ENCODE data around the gene SCN7A. TPM values are rescaled to one million over a fixed set of nuclear protein-coding genes. Genes with fewer than 3 reads are reported as not detected.

The SCN7A gene
- total and polyA plus RNA-seq, 2 of the 4 experiments (the other 2 are of a cell fraction), result 0.39 to 0.90 TPM

- BruUV-seq (replicated peaks), result no TSS peak
These were observed 2.6 kb downstream of the SCN7A start for GRCh38 chr2:166491461-166491860.

More at GRCh38 chr2:166491461-166491860, 2.6 kb downstream of the SCN7A start:
- no peak overlapping the region for H3K27ac ChIP-seq (ENCODE audit: insufficient read depth, low read length)
- no peak overlapping the region for H2AK9ac ChIP-seq (replicated peaks; ENCODE audit: low read depth, low read length, poor library complexity)
- no peak overlapping the region for H3K4me2 ChIP-seq (ENCODE audit: low read depth, low read length)
- no peaks in the 10 kb centered on the region; the same call in 1 of the 2 replicates for H3K36me3 ChIP-seq (ENCODE audit: control insufficient read depth, insufficient read depth, low read length)
- H3K27me3 ChIP-seq (ENCODE audit: control insufficient read depth, insufficient read depth, low read length), result no peaks in the 10 kb centered on the region; the same call in 1 of the 2 replicates
- dilution Hi-C loops (cut with HindIII; ENCODE audit: low sequenced_read_pairs, unreplicated experiment), result no loop called here
- no peak for ATAC-seq (ENCODE audit: low read depth)
- in situ Hi-C loops (cut with MboI; ENCODE audit: low sequenced_read_pairs), result no loop called here
- peaks cover 2% of the 10 kb centered on the region; the same call in 1 of the 2 replicates for H3K4me1 ChIP-seq (ENCODE audit: control insufficient read depth, insufficient read depth, low read length)
- H3K4ac ChIP-seq (ENCODE audit: low read depth, low read length), result no peak overlapping the region
- H4K91ac ChIP-seq (ENCODE audit: insufficient read depth, low read depth, low read length), result no peak overlapping the region
- H3K79me1 ChIP-seq (ENCODE audit: low read depth in 1 of 2, low read length in 2 of 2), result no peaks in the 10 kb centered on the region
- no peaks in the 10 kb centered on the region for H3K9me1 ChIP-seq (ENCODE audit: insufficient read depth, low read length)
- no peak overlapping the region for H3K4me3 ChIP-seq (ENCODE audit: insufficient read depth, low read depth, low read length)
- H4K5ac ChIP-seq (ENCODE audit: low read depth, low read length), result no peak overlapping the region
- DNase-seq, result no peak
- no peak overlapping the region for H2BK20ac ChIP-seq (ENCODE audit: low read depth, low read length)
- H4K8ac ChIP-seq (ENCODE audit: low read depth in 2 of 2, low read length in 2 of 2), result no peak overlapping the region
- H2BK120ac ChIP-seq (ENCODE audit: low read depth, low read length), result no peak overlapping the region
- H3K18ac ChIP-seq (ENCODE audit: low read depth, low read length), result no peak overlapping the region
- TF ChIP-seq NFE2L2 (IDR thresholded peaks at IDR 0.05; ENCODE audit: low read depth, low read length), result no peak
- no peak for TF ChIP-seq POLR2A (IDR thresholded peaks at IDR 0.05; ENCODE audit: low read depth, low read length)
- no peaks in the 10 kb centered on the region for H3K9me3 ChIP-seq (ENCODE audit: control insufficient read depth, insufficient read depth, low read length)
- H3K14ac ChIP-seq (replicated peaks; ENCODE audit: low read depth, low read length), result no peak overlapping the region
- no peak overlapping the region for H2AFZ ChIP-seq (replicated peaks; ENCODE audit: low read length, poor library complexity)
- intact Hi-C loops (cut with micrococcal nuclease), result no loop called here
- WGBS, 2 experiments (ENCODE audit: extremely low coverage in 2 of 2, insufficient read length in 1 of 2), result no CpG with 5 or more reads among the region's 1 CpG
- no peak overlapping the region for H2BK5ac ChIP-seq (ENCODE audit: low read depth, low read length, poor library complexity, severe bottlenecking)
- no peak overlapping the region for H3K56ac ChIP-seq (ENCODE audit: extremely low read depth, insufficient read depth, low read length)
- H4K20me1 ChIP-seq (ENCODE audit: insufficient read depth, low read length), result no peaks in the 10 kb centered on the region
- POLR2A ChIA-PET (ENCODE audit: unreplicated experiment), result no interaction called here
- no peak overlapping the region for H2AK5ac ChIP-seq (ENCODE audit: low read depth, low read length)
- H2BK15ac ChIP-seq (ENCODE audit: low read depth, low read length), result no peak overlapping the region
- CTCF ChIA-PET, result no interaction called here
- no peak overlapping the region for H3K9ac ChIP-seq (ENCODE audit: low read depth, low read length)
- no peak overlapping the region for H3K23ac ChIP-seq (ENCODE audit: low read depth, low read length)
